HEK293 (cell line): ENCODE data around the gene LRRC8B.
"Not testable (repeated sequence)": the region's sequence is repeated elsewhere in the genome, so short reads cannot be mapped to it uniquely, and the experiment has no call there.

Source experiments
- CTCF ChIA-PET: fragments of 350-600 bp; formaldehyde crosslinking; extraction: SDS; loops from one replicate; lab custom pipeline; 2021; ENCODE audit warnings: antibody characterized with exemption; lab: Yijun Ruan, JAX
- POLR2A ChIA-PET: fragments of 300-600 bp; formaldehyde crosslinking; extraction: SDS; loops from one replicate; lab custom pipeline; 2020; ENCODE audit warnings: antibody characterized with exemption, inconsistent platforms; lab: Yijun Ruan, JAX
- H3K27ac ChIP-seq: fragments of 200-500 bp; sonication (Bioruptor generic); 2 replicates; pipeline ENCODE4 v1.5.1; 2014; ENCODE audit warnings: low read depth, low read length, control low read depth, inconsistent platforms; ENCODE audit errors: extremely low read depth
- H3K36me3 ChIP-seq, 2 experiments: fragments of 200-500 bp in 1 of 2; sonication (Bioruptor generic) in 1 of 2; 1 replicate in 1 of 2; 2 replicates in 1 of 2; pipeline ENCODE4 v1.5.1; 2014 to 2017; ENCODE audit warnings: inconsistent platforms in 2 of 2, low read length in 2 of 2; ENCODE audit not compliant: control insufficient read depth in 2 of 2, insufficient read depth in 1 of 2
- H3K4me1 ChIP-seq: fragments of 200-500 bp; sonication (Bioruptor generic); 2 replicates; pipeline ENCODE4 v1.5.1; 2014; ENCODE audit warnings: mild to moderate bottlenecking, low read length, inconsistent platforms; ENCODE audit not compliant: control insufficient read depth, insufficient read depth
- H3K4me3 ChIP-seq: 2 replicates; pipeline ENCODE4 v1.5.1; 2011; ENCODE audit warnings: low read depth, mild to moderate bottlenecking, control low read depth, low read length, moderate library complexity
- H3K9me3 ChIP-seq: fragments of 200-500 bp; sonication (Bioruptor generic); 2 replicates; pipeline ENCODE4 v1.5.1; 2014; ENCODE audit warnings: low read depth, low read length, inconsistent platforms; ENCODE audit not compliant: control insufficient read depth, insufficient read depth
- GLI4 ChIP-seq: fragments of 450-650 bp; formaldehyde crosslinking; IDR thresholded peaks from 2 replicates; pipeline ENCODE4 v1.5.1; 2016; ENCODE audit warnings: missing biosample characterization, missing genetic modification characterization
- TCF7L2 ChIP-seq: IDR thresholded peaks from 2 replicates; pipeline ENCODE4 v1.6.1; 2011; ENCODE audit warnings: low read depth, mild to moderate bottlenecking, inconsistent platforms, low read length, moderate library complexity, borderline replicate concordance
- ZBTB21 ChIP-seq: fragments of 450-650 bp; formaldehyde crosslinking; IDR thresholded peaks from 2 replicates; pipeline ENCODE4 v1.5.1; 2017; ENCODE audit warnings: missing biosample characterization, missing genetic modification characterization
- ZNF184 ChIP-seq: fragments of 450-650 bp; IDR thresholded peaks from 2 replicates; pipeline ENCODE4 v1.5.1; 2018; ENCODE audit warnings: missing biosample characterization, mild to moderate bottlenecking, missing genetic modification characterization
- ZNF2 ChIP-seq: fragments of 450-650 bp; formaldehyde crosslinking; IDR thresholded peaks from 2 replicates; pipeline ENCODE4 v1.5.1; 2016; ENCODE audit warnings: missing biosample characterization, missing genetic modification characterization
- ZNF239 ChIP-seq: fragments of 450-650 bp; formaldehyde crosslinking; IDR thresholded peaks from 2 replicates; pipeline ENCODE4 v1.5.1; 2016; ENCODE audit warnings: missing biosample characterization, missing genetic modification characterization
- ZNF248 ChIP-seq: fragments of 450-650 bp; formaldehyde crosslinking; IDR thresholded peaks from 2 replicates; pipeline ENCODE4 v1.5.1; 2017; ENCODE audit warnings: missing biosample characterization, missing genetic modification characterization
- ZNF26 ChIP-seq: fragments of 450-650 bp; formaldehyde crosslinking; IDR thresholded peaks from 2 replicates; pipeline ENCODE4 v1.5.1; 2016; ENCODE audit warnings: missing biosample characterization, missing genetic modification characterization
- ZNF274 ChIP-seq, 2 experiments: fragments of 200-500 bp in 1 of 2; fragments of 450-650 bp in 1 of 2; sonication (Bioruptor generic) in 1 of 2; formaldehyde crosslinking in 1 of 2; IDR thresholded peaks; 2 replicates each; pipeline versions ENCODE4 v1.5.1 to v1.6.1; 2014 to 2016; ENCODE audit warnings: borderline replicate concordance in 1 of 2, inconsistent platforms in 1 of 2, low read length in 1 of 2, missing biosample characterization in 1 of 2, missing genetic modification characterization in 1 of 2
- ZNF280C ChIP-seq: fragments of 450-650 bp; formaldehyde crosslinking; IDR thresholded peaks from 2 replicates; pipeline ENCODE4 v1.5.1; 2016; ENCODE audit warnings: missing biosample characterization, missing genetic modification characterization
- ZNF311 ChIP-seq: fragments of 450-650 bp; formaldehyde crosslinking; IDR thresholded peaks from 2 replicates; pipeline ENCODE4 v1.5.1; 2017; ENCODE audit warnings: missing biosample characterization, missing genetic modification characterization, borderline replicate concordance
- ZNF324 ChIP-seq: fragments of 450-650 bp; formaldehyde crosslinking; IDR thresholded peaks from 2 replicates; pipeline ENCODE4 v1.5.1; 2016; ENCODE audit warnings: missing biosample characterization, missing genetic modification characterization
- ZNF433 ChIP-seq: fragments of 450-650 bp; formaldehyde crosslinking; IDR thresholded peaks from 2 replicates; pipeline ENCODE4 v1.5.1; 2016; ENCODE audit warnings: missing biosample characterization, missing genetic modification characterization, low read depth
- ZNF555 ChIP-seq: fragments of 450-650 bp; formaldehyde crosslinking; conservative IDR thresholded peaks from 2 replicates; pipeline ENCODE4 v1.5.1; 2017; ENCODE audit warnings: missing biosample characterization, mild to moderate bottlenecking, missing genetic modification characterization, inconsistent platforms
- ZNF585B ChIP-seq: fragments of 450-650 bp; formaldehyde crosslinking; IDR thresholded peaks from 2 replicates; pipeline ENCODE4 v1.5.1; 2016; ENCODE audit warnings: missing biosample characterization, missing genetic modification characterization
- ZNF629 ChIP-seq: fragments of 450-650 bp; formaldehyde crosslinking; IDR thresholded peaks from 2 replicates; pipeline ENCODE4 v1.5.1; 2017; ENCODE audit warnings: missing biosample characterization, missing genetic modification characterization
- ZNF658 ChIP-seq: fragments of 450-650 bp; formaldehyde crosslinking; IDR thresholded peaks from 2 replicates; pipeline ENCODE4; 2016; ENCODE audit warnings: missing biosample characterization, missing genetic modification characterization
- ZNF660 ChIP-seq: fragments of 450-650 bp; IDR thresholded peaks from 2 replicates; pipeline ENCODE4 v1.5.1; 2018; ENCODE audit warnings: missing biosample characterization, mild to moderate bottlenecking, missing genetic modification characterization
- ZNF830 ChIP-seq: fragments of 450-650 bp; IDR thresholded peaks from 2 replicates; pipeline ENCODE4 v1.5.0; 2018; ENCODE audit warnings: missing biosample characterization, missing genetic modification characterization, low read depth, mild to moderate bottlenecking, moderate library complexity
- ZSCAN30 ChIP-seq: fragments of 450-650 bp; IDR thresholded peaks from 2 replicates; pipeline ENCODE4 v1.5.1; 2018; ENCODE audit warnings: missing biosample characterization, mild to moderate bottlenecking, missing genetic modification characterization, moderate library complexity
- TF ChIP-seq, protein P1 (sequence below): fragments of 450-650 bp; formaldehyde crosslinking; IDR thresholded peaks from 2 replicates; pipeline ENCODE4 v1.5.1; 2017; ENCODE audit warnings: missing biosample characterization, missing genetic modification characterization
- TF ChIP-seq, protein P2 (sequence below): IDR thresholded peaks from 2 replicates; pipeline ENCODE4 v1.6.1; 2011; ENCODE audit warnings: mild to moderate bottlenecking, low read depth, low read length, borderline replicate concordance

Gene LRRC8B

DNA sequence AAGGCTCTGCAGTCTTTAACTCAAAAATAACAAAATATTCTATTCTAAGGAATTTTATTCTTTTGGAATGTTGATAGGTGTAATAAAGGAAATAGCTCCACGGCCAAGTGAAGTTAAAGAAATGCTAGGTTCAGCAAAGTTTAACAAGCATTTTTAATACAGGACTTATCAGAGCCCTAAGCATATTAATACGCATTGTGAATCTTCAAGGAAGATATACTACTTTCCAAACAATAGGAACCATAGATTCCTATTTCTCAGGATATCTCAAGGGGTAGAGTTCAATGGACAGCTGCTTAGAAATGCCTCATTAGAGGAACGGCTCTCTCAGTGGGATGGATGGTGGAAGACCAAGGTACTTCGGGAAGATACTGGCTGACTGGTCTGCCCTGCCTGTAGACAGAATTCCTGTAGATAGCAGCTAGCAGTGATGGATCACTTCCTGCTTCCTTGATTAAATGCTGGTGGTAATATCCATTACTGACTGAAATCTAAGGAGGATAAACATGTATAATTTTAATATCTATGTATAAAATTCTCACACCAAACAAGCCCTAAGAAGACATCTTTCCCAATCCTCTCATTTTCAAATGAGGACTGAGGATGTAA lies 100.2 kb downstream of the LRRC8B start:
- Histone ChIP-seq H3K4me1 (no peaks in the 10 kb centered on the region), H3K36me3 (no peaks in the 10 kb centered on the region), H3K4me3 (no peak overlapping the region), H3K9me3 (no peaks in the 10 kb centered on the region)
- POLR2A ChIA-PET, result no interaction called here
- CTCF ChIA-PET, result interaction anchor here (0.6 to 2.9 kb wide), 8 partner anchors 8 to 165 kb away, joined by 3 to 14 read pairs (median 4); partner anchors contain the start of gene LRRC8C
- TF ChIP-seq ZNF239 (tag by site-specific recombination) (peak; percentile 71; the same call in 1 of the 2 replicates), ZNF184 (tag by site-specific recombination) (no peak)
- TF ChIP-seq, all 188 proteins: peak for 1
- no peak overlapping the region for H3K27ac ChIP-seq

DNA sequence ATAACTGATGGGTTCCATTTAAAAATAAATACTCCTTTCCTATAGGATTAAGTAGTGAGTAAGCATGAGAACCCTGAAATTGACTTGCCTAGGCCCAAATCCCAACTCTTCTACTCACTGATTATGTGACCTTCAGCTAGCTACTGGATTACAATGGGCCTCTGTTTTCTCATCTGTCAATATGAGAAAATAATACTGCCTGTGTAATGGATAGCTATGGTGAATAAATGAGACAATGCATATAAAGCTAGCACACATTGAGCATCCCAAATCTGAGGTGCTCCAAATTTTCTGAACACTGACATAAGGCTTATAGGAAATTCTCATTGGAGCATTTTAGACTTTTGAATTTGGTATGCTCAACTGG lies 103.0 kb downstream of the LRRC8B start:
- Histone ChIP-seq H3K27ac (no peak overlapping the region), H3K9me3 (no peaks in the 10 kb centered on the region), H3K4me3 (no peak overlapping the region), H3K4me1 (no peaks in the 10 kb centered on the region), H3K36me3 (no peaks in the 10 kb centered on the region)
- POLR2A ChIA-PET, result interaction anchor here (0.7 kb wide), 1 partner anchor 833 kb away, joined by 3 read pairs; no protein-coding TSS in a partner anchor
- TF ChIP-seq ZNF555 (tag by site-specific recombination) (no peak), ZNF2 (tag by site-specific recombination) (no peak)
- CTCF ChIA-PET, result interaction anchor here (0.7 to 2.9 kb wide), 4 partner anchors 29 to 138 kb away, joined by 3 to 14 read pairs (median 3); no protein-coding TSS in a partner anchor

DNA sequence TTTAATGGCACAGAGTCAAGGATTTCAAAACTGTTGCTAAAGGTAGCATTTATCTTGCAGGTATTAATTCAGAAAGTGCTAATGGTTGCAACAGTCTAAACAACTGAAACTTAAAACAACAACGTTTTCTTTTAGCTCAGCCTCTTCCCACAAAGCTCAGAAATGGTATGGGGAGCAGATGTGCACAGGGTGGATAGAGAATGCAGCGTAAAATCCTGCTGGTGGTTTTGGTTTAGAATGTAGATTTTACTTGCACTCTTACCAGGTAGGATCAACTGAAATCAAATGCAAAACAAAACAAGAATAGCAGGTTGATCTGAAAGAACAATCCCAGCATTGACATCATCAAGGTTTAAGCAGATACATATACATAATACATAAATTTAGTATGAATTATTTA lies 104.5 kb downstream of the LRRC8B start:
- POLR2A ChIA-PET, result no interaction called here
- no peaks in the 10 kb centered on the region for H3K9me3 ChIP-seq
- no peak overlapping the region for H3K4me3 ChIP-seq
- TF ChIP-seq ZNF280C (tag by site-specific recombination) (no peak), ZNF26 (tag by site-specific recombination) (no peak), ZSCAN30 (tag by site-specific recombination) (no peak), ZNF830 (tag by site-specific recombination) (no peak), ZNF629 (tag by site-specific recombination) (no peak), ZNF658 (tag by site-specific recombination) (no peak), GLI4 (tag by site-specific recombination) (no peak), ZNF274 (IDR thresholded peaks at IDR 0.05; ENCODE audit: low read length) (no peak), ZNF274 (tag by site-specific recombination; IDR thresholded peaks at IDR 0.05; ENCODE audit: borderline replicate concordance) (no peak), ZNF433 (tag by site-specific recombination) (no peak), TCF7L2 (no peak), ZNF660 (tag by site-specific recombination) (no peak), ZNF585B (tag by site-specific recombination) (no peak), ZNF324 (tag by site-specific recombination) (no peak), ZNF311 (no peak), ZNF248 (tag by site-specific recombination) (no peak), ZBTB21 (tag by site-specific recombination) (no peak), ZNF239 (tag by site-specific recombination) (no peak)
- TF ChIP-seq, protein P1, sequence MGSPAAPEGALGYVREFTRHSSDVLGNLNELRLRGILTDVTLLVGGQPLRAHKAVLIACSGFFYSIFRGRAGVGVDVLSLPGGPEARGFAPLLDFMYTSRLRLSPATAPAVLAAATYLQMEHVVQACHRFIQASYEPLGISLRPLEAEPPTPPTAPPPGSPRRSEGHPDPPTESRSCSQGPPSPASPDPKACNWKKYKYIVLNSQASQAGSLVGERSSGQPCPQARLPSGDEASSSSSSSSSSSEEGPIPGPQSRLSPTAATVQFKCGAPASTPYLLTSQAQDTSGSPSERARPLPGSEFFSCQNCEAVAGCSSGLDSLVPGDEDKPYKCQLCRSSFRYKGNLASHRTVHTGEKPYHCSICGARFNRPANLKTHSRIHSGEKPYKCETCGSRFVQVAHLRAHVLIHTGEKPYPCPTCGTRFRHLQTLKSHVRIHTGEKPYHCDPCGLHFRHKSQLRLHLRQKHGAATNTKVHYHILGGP (tag by site-specific recombination), result no peak
- TF ChIP-seq, protein P2, sequence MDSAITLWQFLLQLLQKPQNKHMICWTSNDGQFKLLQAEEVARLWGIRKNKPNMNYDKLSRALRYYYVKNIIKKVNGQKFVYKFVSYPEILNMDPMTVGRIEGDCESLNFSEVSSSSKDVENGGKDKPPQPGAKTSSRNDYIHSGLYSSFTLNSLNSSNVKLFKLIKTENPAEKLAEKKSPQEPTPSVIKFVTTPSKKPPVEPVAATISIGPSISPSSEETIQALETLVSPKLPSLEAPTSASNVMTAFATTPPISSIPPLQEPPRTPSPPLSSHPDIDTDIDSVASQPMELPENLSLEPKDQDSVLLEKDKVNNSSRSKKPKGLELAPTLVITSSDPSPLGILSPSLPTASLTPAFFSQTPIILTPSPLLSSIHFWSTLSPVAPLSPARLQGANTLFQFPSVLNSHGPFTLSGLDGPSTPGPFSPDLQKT, result no peak
- H3K4me1 ChIP-seq, result no peaks in the 10 kb centered on the region
- no peaks in the 10 kb centered on the region for H3K36me3 ChIP-seq
- no peak overlapping the region for H3K27ac ChIP-seq
- CTCF ChIA-PET, result interaction anchor here (1.6 to 4.7 kb wide), 2 partner anchors 135 to 146 kb away, joined by 4 to 33 read pairs; no protein-coding TSS in a partner anchor

DNA sequence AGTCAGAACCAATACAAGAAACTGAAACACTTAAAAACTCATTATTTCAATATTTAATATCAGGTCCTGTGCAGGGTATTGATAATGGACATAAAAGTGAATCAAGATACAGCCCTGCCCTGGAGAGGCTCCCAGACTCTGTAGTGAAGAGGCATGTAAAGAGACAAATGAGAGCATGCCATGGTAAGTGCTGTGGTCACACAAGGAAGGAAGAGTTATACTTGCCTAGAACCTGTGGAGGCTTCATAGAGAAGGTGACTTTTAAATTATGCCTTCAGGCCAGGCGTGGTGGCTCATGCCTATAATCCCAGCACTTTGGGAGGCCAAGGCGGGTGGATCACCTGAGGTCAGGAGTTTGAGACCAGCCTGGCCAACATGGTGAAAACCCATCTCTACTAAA lies 105.0 kb downstream of the LRRC8B start:
- H3K36me3 ChIP-seq, H3K9me3 ChIP-seq, H3K4me1 ChIP-seq, H3K27ac ChIP-seq, POLR2A ChIA-PET, H3K4me3 ChIP-seq: not testable (repeated sequence)
- CTCF ChIA-PET, result interaction anchor here (1.6 to 4.7 kb wide), 2 partner anchors 134 to 146 kb away, joined by 4 to 33 read pairs; no protein-coding TSS in a partner anchor
